Epithelial cell of proximal tubule (primary cell): ENCODE results near the gene GPR171. TPM values are rescaled to one million over a fixed set of nuclear protein-coding genes. Genes with fewer than 3 reads are reported as not detected.
"Not testable (repeated sequence)": the region's sequence is repeated elsewhere in the genome, so short reads cannot be mapped to it uniquely, and the experiment has no call there.

Experiments used
- DNase-seq: peaks from one replicate; pipeline ENCODE4 v3.0.0-alpha.2; 2011; ENCODE audit warnings: low read depth
- H3K4me3 ChIP-seq: 2 replicates; pipeline ENCODE4 v1.5.1; 2011; ENCODE audit warnings: low read depth, mild to moderate bottlenecking, low read length
- CTCF ChIP-seq: conservative IDR thresholded peaks from 2 replicates; pipeline ENCODE4 v1.5.1; 2012; ENCODE audit warnings: low read depth, mild to moderate bottlenecking, low read length
- total RNA-seq: library from RNA; depleted of rRNA; stranded (reverse); fragments of >200 nt; gene quantifications from 2 replicates; pipeline ENCODE4 v1.2.3, GENCODE V29; 2015

GPR171 gene
- total RNA-seq, 1 donor from 2014 or later: not detected

GRCh38 chr3:151178208-151178845, 24.7 kb downstream of the GPR171 start:
- DNase-seq: no peak
- no peak for TF ChIP-seq CTCF
- no peak overlapping the region for H3K4me3 ChIP-seq

GRCh38 chr3:151175952-151176351, 27.1 kb downstream of the GPR171 start:
- TF ChIP-seq CTCF: no peak
- no peak for DNase-seq
- H3K4me3 ChIP-seq: no peak overlapping the region

GRCh38 chr3:151174351-151174750, 28.7 kb downstream of the GPR171 start:
- DNase-seq: no peak
- H3K4me3 ChIP-seq: no peak overlapping the region
- no peak for TF ChIP-seq CTCF

GRCh38 chr3:151171145-151171757, 31.8 kb downstream of the GPR171 start:
- no peak for DNase-seq
- no peak for TF ChIP-seq CTCF

GRCh38 chr3:151169948-151170679, 32.9 kb downstream of the GPR171 start:
- not testable (repeated sequence) for DNase-seq

More at GRCh38 chr3:151171145-151171757, 31.8 kb downstream of the GPR171 start:
- no peak overlapping the region for H3K4me3 ChIP-seq

DNA sequence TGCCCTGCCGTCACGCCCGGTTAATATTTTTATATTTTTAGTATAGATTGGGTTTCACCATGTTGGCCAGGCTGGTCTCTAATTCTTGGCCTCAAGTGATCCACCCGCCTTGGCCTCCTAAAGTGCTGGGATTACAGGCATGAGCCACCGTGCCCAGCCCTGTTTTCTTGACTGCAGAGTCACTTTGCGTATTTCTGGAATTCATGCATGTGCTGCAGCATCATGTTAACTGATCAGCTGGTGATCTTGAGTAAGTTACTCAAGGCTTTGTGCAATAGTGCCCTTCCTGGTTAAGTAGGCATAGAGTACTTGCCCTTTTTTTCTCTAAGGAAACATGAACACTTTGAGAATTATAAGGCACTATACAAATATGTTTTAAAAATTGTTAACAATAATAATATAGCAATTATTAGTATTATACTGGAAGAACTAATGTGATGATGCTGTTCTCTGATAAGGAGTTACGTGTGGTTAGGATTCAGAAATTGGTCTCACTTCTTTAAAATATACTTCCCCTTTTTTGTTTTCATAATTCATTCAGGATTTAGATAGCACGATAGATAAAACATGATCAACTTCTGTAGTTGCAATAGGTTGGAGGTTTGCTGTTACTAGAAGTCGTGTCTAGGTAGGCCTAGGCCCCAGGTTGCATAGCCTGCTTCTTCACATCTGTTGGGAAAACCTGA, 33.6 kb downstream of the GPR171 start:
- no peak for DNase-seq

More at GRCh38 chr3:151169948-151170679, 32.9 kb downstream of the GPR171 start:
- not testable (repeated sequence) for H3K4me3 ChIP-seq

More for the DNA sequence above, 33.6 kb downstream of the GPR171 start:
- H3K4me3 ChIP-seq: no peak overlapping the region
- TF ChIP-seq CTCF: no peak
